Panc1 (cell line): ENCODE data around the gene FBXL4. TPM values are rescaled to one million over a fixed set of nuclear protein-coding genes. Genes with fewer than 3 reads are reported as not detected.
"Not testable (repeated sequence)": the region's sequence is repeated elsewhere in the genome, so short reads cannot be mapped to it uniquely, and the experiment has no call there.

Experiments used
- ATAC-seq: fragments of 200-7000 bp; cut with Tn5 transposase; 2 replicates; pipeline ENCODE4 v1.9.1; 2020; ENCODE audit warnings: mild to moderate bottlenecking, moderate library complexity
- BruUV-seq: library from RNA; stranded (reverse); fragments of 400-500 nt; replicated peaks from 2 replicates; lab custom pipeline; 2021; lab: Mats Ljungman, UMichigan
- CTCF ChIA-PET: fragments of 300-600 bp; sonication (Branson Sonifier 250); formaldehyde crosslinking; loops from one replicate; lab custom pipeline; 2022; ENCODE audit warnings: antibody characterized with exemption; lab: Charles Lee
- POLR2A ChIA-PET: fragments of 300-600 bp; sonication (Branson Sonifier 250); formaldehyde crosslinking; loops from one replicate; lab custom pipeline; 2022; ENCODE audit warnings: antibody characterized with exemption; lab: Charles Lee
- DNase-seq: peaks from one replicate; pipeline ENCODE4 v3.0.0-alpha.2; 2010; ENCODE audit warnings: low read depth, low spot score
- H3K27ac ChIP-seq: 2 replicates; pipeline ENCODE4 v1.5.1; 2011; ENCODE audit warnings: mild to moderate bottlenecking, low read length, inconsistent platforms
- H3K27me3 ChIP-seq: fragments of 200-500 bp; sonication (Bioruptor generic); 2 replicates; pipeline ENCODE4 v1.6.0; 2014; ENCODE audit warnings: low read length, inconsistent platforms; ENCODE audit not compliant: control insufficient read depth, insufficient read depth
- H3K36me3 ChIP-seq: fragments of 200-500 bp; sonication (Bioruptor generic); 2 replicates; pipeline ENCODE4 v1.5.1; 2014; ENCODE audit warnings: inconsistent platforms, mild to moderate bottlenecking, low read length, moderate library complexity; ENCODE audit not compliant: control insufficient read depth, insufficient read depth
- H3K4me1 ChIP-seq: 2 replicates; pipeline ENCODE4 v1.5.1; 2011; ENCODE audit warnings: inconsistent platforms, mild to moderate bottlenecking, low read length, moderate library complexity; ENCODE audit not compliant: control insufficient read depth, insufficient read depth
- H3K4me3 ChIP-seq, 2 experiments: 2 replicates each; pipeline ENCODE4 v1.5.1; 2011 to 2012; ENCODE audit warnings: low read depth in 2 of 2, low read length in 2 of 2, mild to moderate bottlenecking in 2 of 2, inconsistent platforms in 1 of 2, moderate library complexity in 1 of 2
- H3K9me3 ChIP-seq: fragments of 200-500 bp; sonication (Bioruptor generic); 2 replicates; pipeline ENCODE4 v1.5.1; 2014; ENCODE audit warnings: low read depth, mild to moderate bottlenecking, inconsistent platforms, low read length, moderate library complexity; ENCODE audit not compliant: control insufficient read depth, insufficient read depth
- CTCF ChIP-seq: fragments of 450-650 bp; IDR thresholded peaks from 2 replicates; pipeline ENCODE4 v1.5.1; 2017; ENCODE audit warnings: mild to moderate bottlenecking
- POLR2AphosphoS5 ChIP-seq: IDR thresholded peaks from 2 replicates; pipeline ENCODE4 v1.6.1; 2012; ENCODE audit warnings: mild to moderate bottlenecking, low read depth, low read length, moderate library complexity
- REST ChIP-seq, 2 experiments: IDR thresholded peaks; 2 replicates each; pipeline ENCODE4 v1.6.1; 2011 to 2012; ENCODE audit warnings: low read depth in 2 of 2, control low read depth in 1 of 2, low read length in 1 of 2, mild to moderate bottlenecking in 1 of 2, moderate library complexity in 1 of 2; ENCODE audit not compliant: insufficient read depth in 1 of 2
- SIN3A ChIP-seq: IDR thresholded peaks from 2 replicates; pipeline ENCODE4 v1.6.1; 2012; ENCODE audit warnings: low read depth, mild to moderate bottlenecking, low read length, moderate library complexity, borderline replicate concordance; ENCODE audit not compliant: insufficient read depth
- TCF7L2 ChIP-seq: IDR thresholded peaks from 2 replicates; pipeline ENCODE4 v1.6.1; 2011; ENCODE audit warnings: mild to moderate bottlenecking, low read depth, low read length, inconsistent platforms
- in situ Hi-C: cut with HindIII; loops from 2 replicates; pipeline ENCODE4 v1.10.0; 2016; ENCODE audit warnings: low sequenced_read_pairs, low pct_unique_long_range_greater_than_20kb
- intact Hi-C: fragments of 100-400 bp; cut with micrococcal nuclease; formaldehyde crosslinking; loops from one replicate; pipeline ENCODE4 v1.10.0; 2022; ENCODE audit not compliant: unreplicated experiment
- total RNA-seq: library from RNA; stranded (reverse); gene quantifications from one replicate; pipeline ENCODE4 v1.2.1, GENCODE V29; 2021; ENCODE audit not compliant: unreplicated experiment

The FBXL4 gene
- total RNA-seq, 1 experiment from 2014 or later = 11.5 TPM

GRCh38 chr6:98909236-98909635 is 38.5 kb downstream of the FBXL4 start:
- TF ChIP-seq SIN3A = no peak
- no peak for TF ChIP-seq POLR2AphosphoS5
- no peak for TF ChIP-seq CTCF
- TF ChIP-seq REST (IDR thresholded peaks at IDR 0.05; ENCODE audit: insufficient read depth in 1 of 2, low read depth in 2 of 2, low read length in 1 of 2) = no peak
- no peak for TF ChIP-seq TCF7L2
- no TSS peak for BruUV-seq
- H3K27me3 ChIP-seq = no peaks in the 10 kb centered on the region
- ChIA-PET POLR2A (no interaction called here), CTCF (no interaction called here)
- no peak overlapping the region for H3K4me3 ChIP-seq
- H3K4me1 ChIP-seq = no peaks in the 10 kb centered on the region
- ATAC-seq (no peak), DNase-seq (no peak)
- intact Hi-C loops (no loop called here), in situ Hi-C loops (no loop called here)
- H3K27ac ChIP-seq = no peak overlapping the region
- no peaks in the 10 kb centered on the region for H3K9me3 ChIP-seq
- peaks cover 4% of the 10 kb centered on the region; the same call in 1 of the 2 replicates for H3K36me3 ChIP-seq

- H3K27ac ChIP-seq, H3K36me3 ChIP-seq, POLR2A ChIA-PET, intact Hi-C loops, DNase-seq, CTCF ChIA-PET, H3K9me3 ChIP-seq, H3K27me3 ChIP-seq, ATAC-seq, in situ Hi-C loops, H3K4me1 ChIP-seq, H3K4me3 ChIP-seq, BruUV-seq: not testable (repeated sequence)
Observed at GRCh38 chr6:98906342-98906741, 41.4 kb downstream of the FBXL4 start.

GRCh38 chr6:98905759-98906158 is 42.0 kb downstream of the FBXL4 start:
- no TSS peak for BruUV-seq
- Histone ChIP-seq H3K4me1 (no peaks in the 10 kb centered on the region), H3K9me3 (no peaks in the 10 kb centered on the region), H3K36me3 (peaks cover 4% of the 10 kb centered on the region; the same call in 1 of the 2 replicates), H3K4me3 (no peak overlapping the region), H3K27me3 (no peaks in the 10 kb centered on the region), H3K27ac (no peak overlapping the region)
- DNase-seq = no peak
- POLR2A ChIA-PET = no interaction called here
- TF ChIP-seq REST (IDR thresholded peaks at IDR 0.05; ENCODE audit: insufficient read depth in 1 of 2, low read depth in 2 of 2, low read length in 1 of 2) (no peak), CTCF (no peak), TCF7L2 (no peak), SIN3A (no peak), POLR2AphosphoS5 (no peak)
- in situ Hi-C loops (no loop called here), intact Hi-C loops (no loop called here)
- no peak for ATAC-seq
- CTCF ChIA-PET = interaction anchor here (0.6 kb wide), 1 partner anchor 14 kb away, joined by 4 read pairs; no protein-coding TSS in a partner anchor
